COR-L47 (cell line): ENCODE data around the gene ADAM19.

Source experiments
- DNase-seq: peaks from one replicate; lab custom pipeline; 2025; lab: John Stamatoyannopoulos, UW

Gene ADAM19

GRCh38 chr5:157594675-157595459, 19.3 kb upstream of the ADAM19 start:
- DNase-seq: no peak

- DNase-seq: no peak
Observed at GRCh38 chr5:157594257-157594656, 18.7 kb upstream of the ADAM19 start.

GRCh38 chr5:157593052-157593757, 17.6 kb upstream of the ADAM19 start:
- DNase-seq: no peak

- no peak for DNase-seq
Observed at GRCh38 chr5:157592594-157592993, 17.0 kb upstream of the ADAM19 start.

- DNase-seq: no peak
Observed at GRCh38 chr5:157590478-157590877, 14.9 kb upstream of the ADAM19 start.

GRCh38 chr5:157584628-157585027, 9.1 kb upstream of the ADAM19 start:
- DNase-seq: no peak

GRCh38 chr5:157582731-157583620, 7.4 kb upstream of the ADAM19 start:
- no peak for DNase-seq

GRCh38 chr5:157581901-157582300, 6.3 kb upstream of the ADAM19 start:
- DNase-seq: no peak

GRCh38 chr5:157578079-157578780, 2.7 kb upstream of the ADAM19 start:
- DNase-seq: no peak

GRCh38 chr5:157576678-157577077, 1.1 kb upstream of the ADAM19 start:
- no peak for DNase-seq

GRCh38 chr5:157574456-157575380, 857 bp downstream of the ADAM19 start:
- DNase-seq: no peak

- no peak for DNase-seq
Observed at GRCh38 chr5:157571357-157571827, 4.2 kb downstream of the ADAM19 start.

- DNase-seq: no peak
Observed at GRCh38 chr5:157570531-157571200, 4.9 kb downstream of the ADAM19 start.

GRCh38 chr5:157568720-157569119, 6.9 kb downstream of the ADAM19 start:
- DNase-seq: no peak

- no peak for DNase-seq
Observed at GRCh38 chr5:157568222-157568621, 7.4 kb downstream of the ADAM19 start.

GRCh38 chr5:157566902-157567489, 8.6 kb downstream of the ADAM19 start:
- DNase-seq: no peak

GRCh38 chr5:157563929-157564716, 11.5 kb downstream of the ADAM19 start:
- DNase-seq: no peak

GRCh38 chr5:157563373-157563928, 12.1 kb downstream of the ADAM19 start:
- no peak for DNase-seq
